WTC11 (cell line): Measurements from ENCODE around the gene MALT1. TPM values are rescaled to one million over a fixed set of nuclear protein-coding genes. Genes with fewer than 3 reads are reported as not detected.

Experiments
- ATAC-seq: fragments of 200-7000 bp; cut with Tn5 transposase; 2 replicates; pipeline ENCODE4 v1.10.0; 2021; ENCODE audit warnings: mild to moderate bottlenecking, moderate library complexity
- CTCF ChIA-PET: fragments of 300-600 bp; sonication (Branson Sonifier 250); formaldehyde crosslinking; loops from one replicate; lab custom pipeline; 2021; ENCODE audit warnings: antibody characterized with exemption; lab: Charles Lee
- POLR2A ChIA-PET: fragments of 350-600 bp; sonication (Branson Sonifier 250); formaldehyde crosslinking; loops from one replicate; lab custom pipeline; 2021; ENCODE audit warnings: antibody characterized with exemption; lab: Charles Lee
- DNase-seq: peaks from one replicate; pipeline ENCODE4 v3.0.0; 2021; ENCODE audit warnings: low spot score
- H3K27ac Mint-ChIP-seq: 2 replicates; pipeline ENCODE4 v1.8.0; 2021; ENCODE audit warnings: mixed read lengths
- H3K27me3 Mint-ChIP-seq: 2 replicates; pipeline ENCODE4 v1.8.0; 2021; ENCODE audit warnings: low read depth, mild to moderate bottlenecking, moderate library complexity, mixed read lengths
- H3K36me3 Mint-ChIP-seq: 2 replicates; pipeline ENCODE4 v1.8.0; 2021; ENCODE audit warnings: mixed read lengths
- H3K4me1 Mint-ChIP-seq: 2 replicates; pipeline ENCODE4 v1.8.0; 2022; ENCODE audit warnings: mixed read lengths
- H3K4me3 Mint-ChIP-seq: 2 replicates; pipeline ENCODE4 v1.8.0; 2021; ENCODE audit warnings: mild to moderate bottlenecking, moderate library complexity, mixed read lengths
- H3K9me3 Mint-ChIP-seq: 2 replicates; pipeline ENCODE4 v1.8.0; 2021; ENCODE audit warnings: mixed read lengths
- CBFB ChIP-seq: sonication (generic); formaldehyde crosslinking; IDR thresholded peaks from 2 replicates; pipeline ENCODE4 v1.8.1; 2022; ENCODE audit warnings: mild to moderate bottlenecking, low read depth, missing genetic modification reagents
- ELF4 ChIP-seq: sonication (generic); formaldehyde crosslinking; IDR thresholded peaks from 2 replicates; pipeline ENCODE4 v1.8.1; 2022; ENCODE audit warnings: low read depth, mild to moderate bottlenecking, moderate library complexity, missing genetic modification reagents
- ETV6 ChIP-seq: sonication (generic); formaldehyde crosslinking; IDR thresholded peaks from 2 replicates; pipeline ENCODE4 v1.8.1; 2022; ENCODE audit warnings: mild to moderate bottlenecking, missing genetic modification reagents
- FOXJ3 ChIP-seq: sonication (generic); formaldehyde crosslinking; IDR thresholded peaks from 2 replicates; pipeline ENCODE4 v1.9.0; 2021; ENCODE audit warnings: missing genetic modification reagents, mild to moderate bottlenecking, borderline replicate concordance
- GTF2I ChIP-seq: fragments of 250-450 bp; sonication (Bioruptor Pico); conservative IDR thresholded peaks from 2 replicates; pipeline ENCODE4 v1.4.0; 2021; ENCODE audit warnings: mild to moderate bottlenecking
- HMGA2 ChIP-seq: fragments of 250-450 bp; sonication (Bioruptor Pico); IDR thresholded peaks from 2 replicates; pipeline ENCODE4 v1.4.0; 2021; ENCODE audit warnings: mild to moderate bottlenecking, moderate library complexity
- KAT7 ChIP-seq: sonication (generic); formaldehyde crosslinking; IDR thresholded peaks from 2 replicates; pipeline ENCODE4 v1.8.1; 2023; ENCODE audit warnings: missing genetic modification reagents, mild to moderate bottlenecking, borderline replicate concordance
- MYBL2 ChIP-seq: sonication (generic); formaldehyde crosslinking; IDR thresholded peaks from 2 replicates; pipeline ENCODE4 v1.8.1; 2023; ENCODE audit warnings: mild to moderate bottlenecking, moderate library complexity, missing genetic modification reagents
- NFATC4 ChIP-seq: fragments of 250-450 bp; sonication (Bioruptor Pico); IDR thresholded peaks from 2 replicates; pipeline ENCODE4 v1.9.0; 2021; ENCODE audit warnings: mild to moderate bottlenecking
- SP1 ChIP-seq: sonication (generic); formaldehyde crosslinking; conservative IDR thresholded peaks from 2 replicates; pipeline ENCODE4 v1.8.1; 2022; ENCODE audit warnings: missing genetic modification reagents
- TEAD4 ChIP-seq: sonication (generic); formaldehyde crosslinking; IDR thresholded peaks from 2 replicates; pipeline ENCODE4 v1.8.0; 2022; ENCODE audit warnings: mild to moderate bottlenecking, missing genetic modification reagents
- ZNF121 ChIP-seq: sonication (generic); formaldehyde crosslinking; IDR thresholded peaks from 2 replicates; pipeline ENCODE4 v1.8.0; 2023; ENCODE audit warnings: missing genetic modification reagents
- ZNF263 ChIP-seq: sonication (generic); formaldehyde crosslinking; IDR thresholded peaks from 2 replicates; pipeline ENCODE4 v1.8.1; 2022; ENCODE audit warnings: low read depth, mild to moderate bottlenecking, moderate library complexity, missing genetic modification reagents
- ZNF317 ChIP-seq: sonication (generic); formaldehyde crosslinking; IDR thresholded peaks from 2 replicates; pipeline ENCODE4 v1.8.1; 2023; ENCODE audit warnings: low read depth, mild to moderate bottlenecking, moderate library complexity, missing genetic modification reagents, borderline replicate concordance
- ZNF423 ChIP-seq: fragments of 250-450 bp; sonication (Bioruptor Pico); IDR thresholded peaks from 2 replicates; pipeline ENCODE4 v2.1.2; 2022; ENCODE audit warnings: mild to moderate bottlenecking, moderate library complexity
- total RNA-seq: library from RNA; stranded (reverse); gene quantifications from 3 replicates; pipeline ENCODE4 v1.2.3, GENCODE V29; 2021
- TF ChIP-seq, protein P1 (sequence below): sonication (generic); formaldehyde crosslinking; IDR thresholded peaks from 2 replicates; pipeline ENCODE4 v1.8.0; 2022; ENCODE audit warnings: missing genetic modification reagents
- TF ChIP-seq, protein P2 (sequence below): sonication (generic); formaldehyde crosslinking; IDR thresholded peaks from 2 replicates; pipeline ENCODE4 v1.8.0; 2022; ENCODE audit warnings: mild to moderate bottlenecking, missing genetic modification reagents
- TF ChIP-seq, protein P3 (sequence below): fragments of 250-450 bp; sonication (Bioruptor Pico); IDR thresholded peaks from 2 replicates; pipeline ENCODE4 v2.1.2; 2022; ENCODE audit warnings: mild to moderate bottlenecking, moderate library complexity
- TF ChIP-seq, protein P4 (sequence below): sonication (generic); formaldehyde crosslinking; IDR thresholded peaks from 2 replicates; pipeline ENCODE4 v1.8.1; 2022; ENCODE audit warnings: mild to moderate bottlenecking, missing genetic modification reagents, moderate library complexity, borderline replicate concordance
- TF ChIP-seq, protein P5 (sequence below): sonication (generic); formaldehyde crosslinking; IDR thresholded peaks from 2 replicates; pipeline ENCODE4 v1.8.0; 2022; ENCODE audit warnings: mild to moderate bottlenecking, missing genetic modification reagents
- TF ChIP-seq, protein P6 (sequence below): sonication (generic); formaldehyde crosslinking; IDR thresholded peaks from 2 replicates; pipeline ENCODE4 v1.8.1; 2023; ENCODE audit warnings: mild to moderate bottlenecking, missing genetic modification reagents
- TF ChIP-seq, protein P7 (sequence below): sonication (generic); formaldehyde crosslinking; IDR thresholded peaks from 2 replicates; pipeline ENCODE4 v1.8.1; 2023; ENCODE audit warnings: mild to moderate bottlenecking, moderate library complexity, missing genetic modification reagents

MALT1 gene
- total RNA-seq, 1 experiment from 2014 or later, result 13.2 TPM

DNA sequence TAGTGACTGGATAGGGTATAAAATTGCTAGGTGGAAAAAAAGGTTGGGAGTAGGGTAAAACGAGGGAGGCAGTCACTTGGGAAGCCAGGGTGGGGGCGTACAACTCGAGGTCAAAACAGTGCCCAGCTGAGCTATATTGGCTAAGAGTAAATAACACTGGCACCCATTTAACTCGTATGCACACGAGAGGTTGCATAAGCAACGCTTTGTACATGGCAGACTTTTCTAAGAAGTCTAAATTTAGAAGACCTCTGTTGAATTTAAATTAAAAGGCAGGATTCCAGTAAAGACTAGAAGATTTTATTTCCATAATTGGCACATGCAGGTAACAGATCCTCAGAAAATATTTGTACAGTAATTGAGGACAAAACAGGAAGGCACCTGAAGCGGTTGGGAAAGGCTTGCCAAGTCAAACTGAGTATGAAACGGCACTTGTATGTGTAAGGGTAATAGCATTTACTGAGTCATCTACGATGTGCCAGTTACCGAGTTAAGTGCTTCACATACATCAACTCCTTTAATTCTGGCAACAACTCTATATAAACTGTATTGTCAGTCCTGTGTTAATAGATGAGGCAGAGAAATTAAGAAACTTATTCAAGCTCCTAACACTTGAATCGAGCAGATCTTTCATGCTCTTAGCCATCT lies 1.4 kb upstream of the MALT1 start:
- ATAC-seq, result no peak
- Mint-ChIP-seq H3K27ac (no peak overlapping the region), H3K36me3 (no peaks in the 10 kb centered on the region), H3K27me3 (no peaks in the 10 kb centered on the region), H3K9me3 (no peaks in the 10 kb centered on the region), H3K4me3 (peak overlapping the region; percentile 82), H3K4me1 (peaks cover 18% of the 10 kb centered on the region)
- POLR2A ChIA-PET, result interaction anchor here (0.7 kb wide), 1 partner anchor 12 kb away, joined by 3 read pairs; no protein-coding TSS in a partner anchor
- no peak for DNase-seq
- TF ChIP-seq GTF2I, result no peak
- TF ChIP-seq ZNF317 (CRISPR knock-in tag), result no peak
- TF ChIP-seq, protein P1, sequence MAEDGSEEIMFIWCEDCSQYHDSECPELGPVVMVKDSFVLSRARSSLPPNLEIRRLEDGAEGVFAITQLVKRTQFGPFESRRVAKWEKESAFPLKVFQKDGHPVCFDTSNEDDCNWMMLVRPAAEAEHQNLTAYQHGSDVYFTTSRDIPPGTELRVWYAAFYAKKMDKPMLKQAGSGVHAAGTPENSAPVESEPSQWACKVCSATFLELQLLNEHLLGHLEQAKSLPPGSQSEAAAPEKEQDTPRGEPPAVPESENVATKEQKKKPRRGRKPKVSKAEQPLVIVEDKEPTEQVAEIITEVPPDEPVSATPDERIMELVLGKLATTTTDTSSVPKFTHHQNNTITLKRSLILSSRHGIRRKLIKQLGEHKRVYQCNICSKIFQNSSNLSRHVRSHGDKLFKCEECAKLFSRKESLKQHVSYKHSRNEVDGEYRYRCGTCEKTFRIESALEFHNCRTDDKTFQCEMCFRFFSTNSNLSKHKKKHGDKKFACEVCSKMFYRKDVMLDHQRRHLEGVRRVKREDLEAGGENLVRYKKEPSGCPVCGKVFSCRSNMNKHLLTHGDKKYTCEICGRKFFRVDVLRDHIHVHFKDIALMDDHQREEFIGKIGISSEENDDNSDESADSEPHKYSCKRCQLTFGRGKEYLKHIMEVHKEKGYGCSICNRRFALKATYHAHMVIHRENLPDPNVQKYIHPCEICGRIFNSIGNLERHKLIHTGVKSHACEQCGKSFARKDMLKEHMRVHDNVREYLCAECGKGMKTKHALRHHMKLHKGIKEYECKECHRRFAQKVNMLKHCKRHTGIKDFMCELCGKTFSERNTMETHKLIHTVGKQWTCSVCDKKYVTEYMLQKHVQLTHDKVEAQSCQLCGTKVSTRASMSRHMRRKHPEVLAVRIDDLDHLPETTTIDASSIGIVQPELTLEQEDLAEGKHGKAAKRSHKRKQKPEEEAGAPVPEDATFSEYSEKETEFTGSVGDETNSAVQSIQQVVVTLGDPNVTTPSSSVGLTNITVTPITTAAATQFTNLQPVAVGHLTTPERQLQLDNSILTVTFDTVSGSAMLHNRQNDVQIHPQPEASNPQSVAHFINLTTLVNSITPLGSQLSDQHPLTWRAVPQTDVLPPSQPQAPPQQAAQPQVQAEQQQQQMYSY (CRISPR knock-in tag), result no peak
- TF ChIP-seq NFATC4 (CRISPR knock-in tag), result no peak
- no peak for TF ChIP-seq ZNF423 (CRISPR knock-in tag)
- TF ChIP-seq FOXJ3, result no peak
- TF ChIP-seq, protein P2, sequence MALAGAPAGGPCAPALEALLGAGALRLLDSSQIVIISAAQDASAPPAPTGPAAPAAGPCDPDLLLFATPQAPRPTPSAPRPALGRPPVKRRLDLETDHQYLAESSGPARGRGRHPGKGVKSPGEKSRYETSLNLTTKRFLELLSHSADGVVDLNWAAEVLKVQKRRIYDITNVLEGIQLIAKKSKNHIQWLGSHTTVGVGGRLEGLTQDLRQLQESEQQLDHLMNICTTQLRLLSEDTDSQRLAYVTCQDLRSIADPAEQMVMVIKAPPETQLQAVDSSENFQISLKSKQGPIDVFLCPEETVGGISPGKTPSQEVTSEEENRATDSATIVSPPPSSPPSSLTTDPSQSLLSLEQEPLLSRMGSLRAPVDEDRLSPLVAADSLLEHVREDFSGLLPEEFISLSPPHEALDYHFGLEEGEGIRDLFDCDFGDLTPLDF (CRISPR knock-in tag), result no peak
- no peak for TF ChIP-seq ZNF263 (CRISPR knock-in tag)
- TF ChIP-seq ZNF121 (CRISPR knock-in tag), result no peak
- TF ChIP-seq, protein P3, sequence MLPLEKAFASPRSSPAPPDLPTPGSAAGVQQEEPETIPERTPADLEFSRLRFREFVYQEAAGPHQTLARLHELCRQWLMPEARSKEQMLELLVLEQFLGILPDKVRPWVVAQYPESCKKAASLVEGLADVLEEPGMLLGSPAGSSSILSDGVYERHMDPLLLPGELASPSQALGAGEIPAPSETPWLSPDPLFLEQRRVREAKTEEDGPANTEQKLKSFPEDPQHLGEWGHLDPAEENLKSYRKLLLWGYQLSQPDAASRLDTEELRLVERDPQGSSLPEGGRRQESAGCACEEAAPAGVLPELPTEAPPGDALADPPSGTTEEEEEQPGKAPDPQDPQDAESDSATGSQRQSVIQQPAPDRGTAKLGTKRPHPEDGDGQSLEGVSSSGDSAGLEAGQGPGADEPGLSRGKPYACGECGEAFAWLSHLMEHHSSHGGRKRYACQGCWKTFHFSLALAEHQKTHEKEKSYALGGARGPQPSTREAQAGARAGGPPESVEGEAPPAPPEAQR (CRISPR knock-in tag), result no peak
- no peak for TF ChIP-seq SP1 (CRISPR knock-in tag)
- TF ChIP-seq KAT7 (CRISPR knock-in tag), result no peak
- TF ChIP-seq MYBL2 (CRISPR knock-in tag), result no peak
- CTCF ChIA-PET, result interaction anchor here (0.7 to 5.0 kb wide), 6 partner anchors 9 to 401 kb away, joined by 3 to 45 read pairs (median 6); no protein-coding TSS in a partner anchor

DNA sequence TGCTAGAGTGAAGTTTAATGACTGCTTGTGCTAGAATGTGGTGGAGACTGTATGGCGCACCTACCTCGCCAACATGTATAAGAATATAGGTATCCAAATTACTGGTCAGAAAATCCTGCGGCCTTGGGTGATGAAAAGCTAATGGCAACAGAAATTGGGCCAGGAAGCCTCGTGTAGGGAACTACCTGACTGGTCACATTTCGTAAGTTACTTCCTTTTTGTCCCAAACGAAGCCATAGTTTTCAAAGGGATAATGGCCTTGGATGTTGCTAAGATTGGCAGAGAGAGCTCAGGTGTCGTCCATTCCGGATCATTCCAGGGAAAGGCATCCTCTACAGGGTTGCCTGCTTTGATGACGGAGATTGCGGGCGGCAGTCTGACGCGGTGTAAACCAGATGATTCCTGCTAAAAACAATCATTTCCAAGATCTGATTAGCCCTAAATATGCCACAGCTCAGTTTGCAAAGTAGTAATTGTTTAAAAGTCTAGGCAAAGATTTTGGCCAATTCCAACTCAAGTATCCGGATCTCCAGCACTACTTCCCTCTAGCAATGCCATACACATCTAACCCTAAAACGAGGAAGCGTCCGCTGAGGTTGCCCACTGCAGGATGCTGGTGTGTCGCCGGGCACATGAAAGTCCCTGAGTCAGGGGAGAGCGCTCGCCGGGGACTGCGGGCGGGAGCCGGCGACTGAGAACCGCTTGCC lies 708 bp upstream of the MALT1 start:
- H3K27me3 Mint-ChIP-seq, result no peaks in the 10 kb centered on the region
- no peaks in the 10 kb centered on the region for H3K36me3 Mint-ChIP-seq
- H3K4me3 Mint-ChIP-seq, result peak overlapping the region; percentile 82
- ChIA-PET CTCF (interaction anchor here (0.7 to 5.0 kb wide), 15 partner anchors 8 to 400 kb away, joined by 3 to 45 read pairs (median 4); no protein-coding TSS in a partner anchor), POLR2A (interaction anchor here (0.7 to 1.3 kb wide), 3 partner anchors 12 to 177 kb away, joined by 3 to 8 read pairs (median 3); no protein-coding TSS in a partner anchor)
- peaks cover 18% of the 10 kb centered on the region for H3K4me1 Mint-ChIP-seq
- H3K27ac Mint-ChIP-seq, result peak overlapping the region; percentile 85
- DNase-seq (peak; percentile 29), ATAC-seq (peak; percentile 56)
- no peaks in the 10 kb centered on the region for H3K9me3 Mint-ChIP-seq
- TF ChIP-seq CBFB (CRISPR knock-in tag), result no peak
- TF ChIP-seq, protein P4, sequence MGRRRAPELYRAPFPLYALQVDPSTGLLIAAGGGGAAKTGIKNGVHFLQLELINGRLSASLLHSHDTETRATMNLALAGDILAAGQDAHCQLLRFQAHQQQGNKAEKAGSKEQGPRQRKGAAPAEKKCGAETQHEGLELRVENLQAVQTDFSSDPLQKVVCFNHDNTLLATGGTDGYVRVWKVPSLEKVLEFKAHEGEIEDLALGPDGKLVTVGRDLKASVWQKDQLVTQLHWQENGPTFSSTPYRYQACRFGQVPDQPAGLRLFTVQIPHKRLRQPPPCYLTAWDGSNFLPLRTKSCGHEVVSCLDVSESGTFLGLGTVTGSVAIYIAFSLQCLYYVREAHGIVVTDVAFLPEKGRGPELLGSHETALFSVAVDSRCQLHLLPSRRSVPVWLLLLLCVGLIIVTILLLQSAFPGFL (CRISPR knock-in tag), result no peak
- no peak for TF ChIP-seq ETV6 (CRISPR knock-in tag)
- TF ChIP-seq ELF4, result no peak
- TF ChIP-seq, protein P5, sequence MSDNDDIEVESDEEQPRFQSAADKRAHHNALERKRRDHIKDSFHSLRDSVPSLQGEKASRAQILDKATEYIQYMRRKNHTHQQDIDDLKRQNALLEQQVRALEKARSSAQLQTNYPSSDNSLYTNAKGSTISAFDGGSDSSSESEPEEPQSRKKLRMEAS, result peak; percentile 38; the same call in 1 of the 2 replicates
- no peak for TF ChIP-seq HMGA2 (CRISPR knock-in tag)
- TF ChIP-seq, protein P6, sequence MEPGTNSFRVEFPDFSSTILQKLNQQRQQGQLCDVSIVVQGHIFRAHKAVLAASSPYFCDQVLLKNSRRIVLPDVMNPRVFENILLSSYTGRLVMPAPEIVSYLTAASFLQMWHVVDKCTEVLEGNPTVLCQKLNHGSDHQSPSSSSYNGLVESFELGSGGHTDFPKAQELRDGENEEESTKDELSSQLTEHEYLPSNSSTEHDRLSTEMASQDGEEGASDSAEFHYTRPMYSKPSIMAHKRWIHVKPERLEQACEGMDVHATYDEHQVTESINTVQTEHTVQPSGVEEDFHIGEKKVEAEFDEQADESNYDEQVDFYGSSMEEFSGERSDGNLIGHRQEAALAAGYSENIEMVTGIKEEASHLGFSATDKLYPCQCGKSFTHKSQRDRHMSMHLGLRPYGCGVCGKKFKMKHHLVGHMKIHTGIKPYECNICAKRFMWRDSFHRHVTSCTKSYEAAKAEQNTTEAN (CRISPR knock-in tag), result no peak
- no peak for TF ChIP-seq TEAD4 (CRISPR knock-in tag)
- TF ChIP-seq, protein P7, sequence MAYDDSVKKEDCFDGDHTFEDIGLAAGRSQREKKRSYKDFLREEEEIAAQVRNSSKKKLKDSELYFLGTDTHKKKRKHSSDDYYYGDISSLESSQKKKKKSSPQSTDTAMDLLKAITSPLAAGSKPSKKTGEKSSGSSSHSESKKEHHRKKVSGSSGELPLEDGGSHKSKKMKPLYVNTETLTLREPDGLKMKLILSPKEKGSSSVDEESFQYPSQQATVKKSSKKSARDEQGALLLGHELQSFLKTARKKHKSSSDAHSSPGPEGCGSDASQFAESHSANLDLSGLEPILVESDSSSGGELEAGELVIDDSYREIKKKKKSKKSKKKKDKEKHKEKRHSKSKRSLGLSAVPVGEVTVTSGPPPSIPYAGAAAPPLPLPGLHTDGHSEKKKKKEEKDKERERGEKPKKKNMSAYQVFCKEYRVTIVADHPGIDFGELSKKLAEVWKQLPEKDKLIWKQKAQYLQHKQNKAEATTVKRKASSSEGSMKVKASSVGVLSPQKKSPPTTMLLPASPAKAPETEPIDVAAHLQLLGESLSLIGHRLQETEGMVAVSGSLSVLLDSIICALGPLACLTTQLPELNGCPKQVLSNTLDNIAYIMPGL (CRISPR knock-in tag), result 0 out of 2 replicates have a peak, but pooled peaks have one; percentile 16
